SH-SY5Y (cell line): ENCODE results near the gene TPRX1.

Experiments
- GATA2 ChIP-seq: IDR thresholded peaks from 2 replicates; pipeline ENCODE4 v1.6.1; 2011; ENCODE audit warnings: mild to moderate bottlenecking, low read depth, low read length
- GATA3 ChIP-seq: IDR thresholded peaks from 2 replicates; pipeline ENCODE4 v1.6.1; 2011; ENCODE audit warnings: low read depth, mild to moderate bottlenecking, low read length, moderate library complexity

DNA sequence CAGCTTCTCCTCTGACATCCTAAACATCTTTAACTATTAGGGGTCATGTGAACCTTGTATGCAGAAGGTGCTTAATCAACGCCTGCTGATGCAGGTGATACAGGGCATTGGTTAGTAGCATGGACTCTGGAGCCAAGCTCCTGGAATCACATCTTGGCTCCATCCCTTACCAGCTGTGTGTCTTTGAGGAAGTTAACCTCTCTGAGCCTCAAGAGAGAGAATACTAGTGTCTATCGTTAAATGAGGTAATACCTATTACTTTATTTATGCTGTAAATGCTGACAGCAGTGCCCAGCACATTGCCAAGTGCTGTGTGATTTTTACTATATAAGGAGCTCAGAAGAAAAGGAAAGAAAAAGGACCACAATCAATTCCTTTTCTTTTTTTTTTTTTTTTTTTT, 37.0 kb downstream of the TPRX1 start:
- TF ChIP-seq GATA3 (no peak), GATA2 (no peak)
